Measurements from ENCODE around the gene CNTRL. TPM values are rescaled to one million over a fixed set of nuclear protein-coding genes. Genes with fewer than 3 reads are reported as not detected.

The CNTRL gene
- total RNA-seq, 1 donor from 2014 or later, result 33.1 TPM

Other genes starting within 250 kb of the CNTRL start
- gene PSMD5, start 232.0 kb upstream of the CNTRL start, total RNA-seq, result 53.4 TPM
- gene PHF19, start 197.8 kb upstream of the CNTRL start, total RNA-seq, result 33.3 TPM
- 10.0 TPM for gene TRAF1, start 148.2 kb upstream of the CNTRL start, total RNA-seq
- gene C5, start 24.7 kb upstream of the CNTRL start, total RNA-seq, result 8.1 TPM
- 115 TPM for gene RAB14, start 126.9 kb downstream of the CNTRL start, total RNA-seq
- 510 TPM for gene GSN, start 193.2 kb downstream of the CNTRL start, total RNA-seq